Heart right ventricle (tissue), 12 donors: ENCODE measurements around the gene GALNT14. TPM values are rescaled to one million over a fixed set of nuclear protein-coding genes. Genes with fewer than 3 reads are reported as not detected.

Source experiments
- polyA plus RNA-seq, 2 donors: library from polyadenylated mRNA; stranded (reverse); fragments of 200-250 nt; gene quantifications; one replicate each; pipeline ENCODE4 v1.2.3, GENCODE V29; 2013
- total RNA-seq, 10 donors: library from RNA; stranded (reverse); fragmentation: NEBNext Ultra II Directional in 3 of 10; extraction: Animal tissue kit (Norgen Biotek cat#: 25700) in 3 of 10; gene quantifications; one replicate each; pipeline versions ENCODE4 v1.2.1 to v1.2.4, GENCODE V29; 2021 to 2023
- donor health status: ischemic (EF 13 %, LVEDD 7.1; RV severe dilation, severe dysfunction).
- donor health status: healthy with polysubstance abuse.
- donor health status: DM: no; HTN: yes; CAD: no.
- donor health status: DM: no; HTN: no; CAD: no.
- donor health status: ischemic (EF 25% LVEDD 6.9; RV normal size, moderate dysfunction).
- donor health status: ischemic (EF 25% LVEDD 5.7; RV mildly dilated, moderate dysfunction).
- donor health status: healthy.
- donor health status: nonischemic (EF 11% LVEDD 7.7; RV severe dilation, severe dysfunction).
- donor health status: DM: yes; HTN: yes; CAD: no.
- donor health status: PGD.
- donor health status: ischemic (EF 29% LVEDD 5.4; RV normal size, mild dysfunction).
- donor health status: nonischemic (EF 23%, LVEDD 6.1; RV moderate dilation, normal function).

GALNT14 gene
- total and polyA plus RNA-seq, 12 donors, result 0.17 to 1.4 (median 0.63) TPM; not detected in 2

Other genes with a start within 250 kb of the GALNT14 start
- gene CAPN14, start 79.1 kb upstream of the GALNT14 start, total RNA-seq, result under 1 TPM in 9 of 10 donors, not detected in 1; 0.08 to 0.46 (median 0.25) TPM
- under 1 TPM; 0.09 to 0.37 TPM for gene CAPN14, start 79.1 kb upstream of the GALNT14 start, polyA plus RNA-seq
- gene EHD3, start 95.7 kb upstream of the GALNT14 start, total RNA-seq, result 10 to 100 TPM; 12.5 to 40.9 (median 26.5) TPM
- 1 to 10 TPM; 5.3 to 7.9 TPM for gene EHD3, start 95.7 kb upstream of the GALNT14 start, polyA plus RNA-seq